Measurements from ENCODE around the gene UBL4A. TPM values are rescaled to one million over a fixed set of nuclear protein-coding genes. Genes with fewer than 3 reads are reported as not detected.

Gene UBL4A
- total and polyA plus RNA-seq, 2 donors (not counting 3 experiments of a cell fraction or from before 2014, with no cell fraction given) = 25.3 to 31.4 TPM

DNA sequence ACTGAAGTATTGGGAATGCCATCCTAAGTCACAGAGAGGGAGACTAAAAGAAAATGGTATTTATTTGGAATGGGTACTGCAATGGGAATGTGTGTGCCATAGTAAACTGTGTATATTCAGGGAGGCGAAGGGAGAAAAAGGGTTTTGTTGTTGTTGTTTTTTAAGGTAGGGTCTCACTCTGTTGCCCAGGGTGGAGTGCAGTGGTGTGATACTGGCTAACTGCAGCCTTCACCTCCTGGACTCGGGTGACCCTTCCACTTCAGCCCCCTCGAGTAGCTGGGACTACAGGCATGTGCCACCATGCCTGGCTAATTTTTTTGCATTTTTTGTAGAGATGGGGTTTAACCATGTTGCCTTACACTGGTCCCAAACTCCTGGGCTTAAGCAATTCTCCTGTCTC lies 8.3 kb upstream of the UBL4A start:
- H3K36me3 ChIP-seq (ENCODE audit: control insufficient read depth in 2 of 2, extremely low read depth in 1 of 2, insufficient read depth in 2 of 2, low read length in 2 of 2) = no peaks in the 10 kb centered on the region
- no peaks in the 10 kb centered on the region for H4K20me1 ChIP-seq (replicated peaks; ENCODE audit: control insufficient read depth, extremely low read depth, insufficient read depth, low read length)
- CTCF ChIA-PET = no interaction called here
- DNase-seq (ENCODE audit: low read depth, low spot score) (no peak), FAIRE-seq (no peak)
- H3K79me2 ChIP-seq (ENCODE audit: control insufficient read depth, insufficient read depth, low read length) = no peaks in the 10 kb centered on the region
- POLR2A ChIA-PET = no interaction called here
- no peaks in the 10 kb centered on the region for H3K4me1 ChIP-seq (ENCODE audit: control insufficient read depth, extremely low read depth, insufficient read depth, low read length)
- H3K9ac ChIP-seq (replicated peaks; ENCODE audit: extremely low read depth, insufficient read depth, low read length) = no peak overlapping the region
- H3K9me1 ChIP-seq (replicated peaks; ENCODE audit: control insufficient read depth, extremely low read depth, insufficient read depth, low read length) = no peaks in the 10 kb centered on the region
- BruUV-seq (replicated peaks) = no TSS peak
- H3K4me2 ChIP-seq (ENCODE audit: insufficient read depth, low read length) = no peak overlapping the region
- no peak overlapping the region for H3K4me3 ChIP-seq (replicated peaks in 1 of 3; ENCODE audit: insufficient read depth in 1 of 3, low read depth in 1 of 3, low read length in 3 of 3)
- TF ChIP-seq GATA2 (IDR thresholded peaks at IDR 0.05; ENCODE audit: insufficient read depth, insufficient read length, low read depth, low read length) (no peak), MYC (IDR thresholded peaks at IDR 0.05; ENCODE audit: low read depth, low read length) (no peak), JUN (IDR thresholded peaks at IDR 0.05; ENCODE audit: borderline replicate concordance, insufficient read depth, insufficient read length, low read depth) (no peak), EZH2 (IDR thresholded peaks at IDR 0.05; ENCODE audit: borderline replicate concordance, low read depth, low read length, severe bottlenecking) (no peak), POLR2A (IDR thresholded peaks at IDR 0.05; ENCODE audit: low read depth, low read length) (no peak), POLR2AphosphoS5 (IDR thresholded peaks at IDR 0.05; ENCODE audit: insufficient read depth, low read depth, low read length) (no peak), FOS (IDR thresholded peaks at IDR 0.05; ENCODE audit: borderline replicate concordance, insufficient read depth, low read length) (no peak)
- TF ChIP-seq, protein P1, sequence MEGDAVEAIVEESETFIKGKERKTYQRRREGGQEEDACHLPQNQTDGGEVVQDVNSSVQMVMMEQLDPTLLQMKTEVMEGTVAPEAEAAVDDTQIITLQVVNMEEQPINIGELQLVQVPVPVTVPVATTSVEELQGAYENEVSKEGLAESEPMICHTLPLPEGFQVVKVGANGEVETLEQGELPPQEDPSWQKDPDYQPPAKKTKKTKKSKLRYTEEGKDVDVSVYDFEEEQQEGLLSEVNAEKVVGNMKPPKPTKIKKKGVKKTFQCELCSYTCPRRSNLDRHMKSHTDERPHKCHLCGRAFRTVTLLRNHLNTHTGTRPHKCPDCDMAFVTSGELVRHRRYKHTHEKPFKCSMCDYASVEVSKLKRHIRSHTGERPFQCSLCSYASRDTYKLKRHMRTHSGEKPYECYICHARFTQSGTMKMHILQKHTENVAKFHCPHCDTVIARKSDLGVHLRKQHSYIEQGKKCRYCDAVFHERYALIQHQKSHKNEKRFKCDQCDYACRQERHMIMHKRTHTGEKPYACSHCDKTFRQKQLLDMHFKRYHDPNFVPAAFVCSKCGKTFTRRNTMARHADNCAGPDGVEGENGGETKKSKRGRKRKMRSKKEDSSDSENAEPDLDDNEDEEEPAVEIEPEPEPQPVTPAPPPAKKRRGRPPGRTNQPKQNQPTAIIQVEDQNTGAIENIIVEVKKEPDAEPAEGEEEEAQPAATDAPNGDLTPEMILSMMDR (IDR thresholded peaks at IDR 0.05; ENCODE audit: extremely low read depth in 1 of 2, insufficient read depth in 1 of 2, low read depth in 1 of 2, low read length in 2 of 2) = no peak
- TF ChIP-seq, protein P2, sequence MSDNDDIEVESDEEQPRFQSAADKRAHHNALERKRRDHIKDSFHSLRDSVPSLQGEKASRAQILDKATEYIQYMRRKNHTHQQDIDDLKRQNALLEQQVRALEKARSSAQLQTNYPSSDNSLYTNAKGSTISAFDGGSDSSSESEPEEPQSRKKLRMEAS (IDR thresholded peaks at IDR 0.05; ENCODE audit: insufficient read depth, insufficient read length) = no peak
- dilution Hi-C loops (cut with MboI; ENCODE audit: extremely low pct_ligation_motif_present, low sequenced_read_pairs) (no loop called here), intact Hi-C loops (cut with micrococcal nuclease) (no loop called here)
- H3K27me3 ChIP-seq (ENCODE audit: control insufficient read depth in 2 of 2, insufficient read depth in 2 of 2, low read length in 2 of 2) = no peaks in the 10 kb centered on the region
- H2AFZ ChIP-seq (ENCODE audit: low read depth, low read length) = no peak overlapping the region
- no peaks in the 10 kb centered on the region for H3K9me3 ChIP-seq (replicated peaks; ENCODE audit: control insufficient read depth, insufficient read depth, low read length)
- H3K27ac ChIP-seq (ENCODE audit: insufficient read depth, low read depth, low read length) = no peak overlapping the region
